Fibroblast of skin of abdomen (primary cell): ENCODE results near the gene PCA3.

Experiments
- DNase-seq: peaks from one replicate; pipeline ENCODE4 v3.0.0-alpha.2; 2013

Gene PCA3

DNA sequence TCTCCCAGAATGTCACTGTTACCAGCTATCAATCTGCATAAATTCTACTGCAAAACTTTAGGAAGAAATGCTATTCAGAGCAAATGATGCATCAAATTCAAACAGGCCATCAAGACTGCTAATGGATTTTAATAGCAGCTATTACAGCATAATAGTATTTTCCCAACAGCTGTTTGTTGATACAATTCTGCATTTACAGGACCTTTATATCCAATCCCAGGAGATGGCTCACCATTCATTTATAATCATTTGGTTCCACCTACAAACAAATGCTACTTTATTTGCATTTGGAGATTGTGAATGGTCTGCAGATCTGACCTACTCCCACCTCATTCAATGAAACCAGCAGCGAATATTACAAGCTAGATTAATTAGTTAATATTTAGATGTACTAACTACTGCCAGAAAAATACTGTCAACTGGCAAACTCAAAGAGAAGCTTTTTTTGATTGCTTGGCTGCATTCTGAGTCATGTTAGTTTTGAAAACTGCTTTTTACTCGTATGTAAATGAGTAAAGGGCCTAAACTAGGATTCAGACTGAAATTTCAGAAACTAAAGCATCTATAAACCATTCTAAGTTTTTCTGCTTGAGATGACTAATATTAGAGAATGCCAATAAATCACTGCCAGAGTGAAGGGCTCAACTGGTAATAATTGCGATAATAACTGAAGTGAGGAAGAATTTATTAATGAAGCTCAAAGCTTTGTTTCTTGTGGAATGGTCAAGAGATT, 7.1 kb upstream of the PCA3 start:
- DNase-seq: no peak

DNA sequence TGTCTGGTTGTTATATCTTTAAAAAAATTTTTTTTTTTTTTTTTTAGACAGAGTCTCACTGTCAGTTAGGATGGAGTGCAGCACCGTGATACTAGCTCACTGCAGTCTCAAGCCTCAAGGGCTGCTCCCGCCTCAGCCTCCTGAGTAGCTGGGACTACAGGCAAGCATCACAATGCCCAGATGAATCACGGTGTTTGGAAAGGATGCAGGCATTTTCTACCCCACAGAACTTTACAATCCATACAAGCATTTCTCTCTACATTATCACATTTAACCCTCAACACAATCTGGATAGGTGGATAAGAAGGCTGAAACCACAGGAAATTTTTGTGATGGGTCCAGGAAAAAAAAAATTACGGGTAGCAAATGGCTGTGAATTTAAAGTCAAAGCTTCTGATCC, 5.8 kb upstream of the PCA3 start:
- DNase-seq: peak; percentile 16

DNA sequence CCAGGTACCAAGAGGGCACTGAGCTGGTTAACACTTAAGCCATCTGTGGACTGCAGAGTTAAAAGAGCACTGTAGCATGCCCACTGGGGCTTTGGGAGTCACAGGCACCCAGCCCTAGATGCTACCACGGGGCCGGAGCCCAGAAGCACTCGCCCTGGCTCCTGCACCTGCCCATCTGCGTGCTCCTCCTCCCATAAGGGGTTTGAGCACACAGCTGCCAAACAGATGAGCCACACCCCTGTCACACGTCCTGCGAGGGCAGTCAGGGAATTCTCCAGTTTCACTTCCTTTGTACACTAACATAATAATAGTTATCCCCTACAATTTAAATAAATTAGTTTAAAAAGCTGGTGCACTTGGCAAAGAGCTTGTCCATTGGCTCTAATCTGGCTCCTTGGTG, 4.5 kb upstream of the PCA3 start:
- no peak for DNase-seq

DNA sequence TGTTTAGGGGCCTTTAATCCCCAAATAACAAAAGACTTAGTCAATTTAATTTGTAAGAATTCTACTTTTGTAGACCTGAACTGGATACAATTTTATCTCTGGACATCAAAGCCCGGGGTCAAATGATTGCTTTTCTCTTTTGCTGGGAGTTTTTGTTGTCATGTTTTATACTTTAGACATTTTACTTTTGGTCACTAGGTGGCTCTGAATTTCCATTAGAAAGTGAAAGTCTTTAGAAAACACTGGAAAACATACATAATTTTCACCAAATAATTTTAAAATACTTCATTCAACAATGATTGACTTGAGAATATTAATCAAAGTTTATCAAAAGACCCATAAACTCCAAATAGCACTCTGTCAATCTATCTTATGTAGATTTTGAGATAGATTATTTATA, 2.8 kb upstream of the PCA3 start:
- DNase-seq: no peak

DNA sequence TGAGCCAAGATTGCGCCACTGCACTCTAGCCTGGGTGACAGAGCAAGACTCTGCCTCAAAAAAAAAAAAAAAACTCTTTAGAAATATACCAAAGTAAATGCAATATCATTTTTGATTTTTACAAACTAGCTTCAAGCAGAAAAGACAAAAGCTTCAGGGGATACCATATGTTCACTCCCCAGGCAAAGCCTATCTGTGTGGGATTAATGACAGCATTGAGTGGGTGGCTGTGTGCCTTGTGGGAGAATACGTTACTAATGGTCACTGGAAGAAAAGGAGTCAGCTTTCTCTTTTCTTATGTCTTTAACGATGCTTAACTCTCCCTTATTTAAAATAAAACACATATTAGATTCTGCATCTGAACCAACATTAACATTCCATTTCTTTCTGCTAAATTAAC, 1.9 kb downstream of the PCA3 start:
- DNase-seq: no peak

DNA sequence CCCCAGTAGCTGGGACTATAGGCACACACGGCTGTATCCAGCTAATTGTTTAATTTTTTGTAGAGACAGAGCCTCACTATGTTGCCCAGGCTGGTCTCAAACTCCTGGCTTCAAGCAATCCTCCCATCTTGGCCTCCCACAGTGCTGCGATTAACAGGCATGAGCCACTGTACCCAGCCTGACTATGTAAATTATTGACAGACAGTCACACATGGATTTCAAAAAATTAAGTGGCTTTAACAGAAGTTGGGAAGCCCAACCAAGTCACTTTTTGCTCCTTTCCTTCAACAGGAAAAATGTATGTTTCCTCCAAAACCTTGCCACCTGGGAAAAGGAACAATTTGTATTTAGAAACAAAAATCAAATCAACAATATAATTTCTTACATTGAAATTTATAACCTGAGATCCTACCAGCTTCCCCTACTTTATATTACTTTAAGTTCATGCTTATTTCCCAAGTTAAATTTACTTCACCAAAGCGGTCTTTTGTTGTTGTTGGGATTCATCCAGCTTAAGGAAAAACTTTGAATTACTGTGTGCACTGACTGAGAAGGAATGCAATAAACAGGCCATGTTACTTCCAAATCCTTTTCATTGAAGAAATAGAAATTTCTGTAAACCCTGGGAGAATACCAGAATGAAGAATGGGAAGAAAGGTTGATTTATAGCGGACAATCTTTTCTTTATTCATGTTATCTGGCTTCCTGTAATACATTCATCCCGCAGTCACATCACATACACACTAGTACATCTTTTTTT, 8.6 kb downstream of the PCA3 start:
- DNase-seq: peak; percentile 14

DNA sequence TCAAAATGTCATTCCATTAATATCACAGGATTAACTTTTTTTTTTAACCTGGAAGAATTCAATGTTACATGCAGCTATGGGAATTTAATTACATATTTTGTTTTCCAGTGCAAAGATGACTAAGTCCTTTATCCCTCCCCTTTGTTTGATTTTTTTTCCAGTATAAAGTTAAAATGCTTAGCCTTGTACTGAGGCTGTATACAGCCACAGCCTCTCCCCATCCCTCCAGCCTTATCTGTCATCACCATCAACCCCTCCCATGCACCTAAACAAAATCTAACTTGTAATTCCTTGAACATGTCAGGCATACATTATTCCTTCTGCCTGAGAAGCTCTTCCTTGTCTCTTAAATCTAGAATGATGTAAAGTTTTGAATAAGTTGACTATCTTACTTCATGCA, 20.6 kb downstream of the PCA3 start:
- DNase-seq: no peak

DNA sequence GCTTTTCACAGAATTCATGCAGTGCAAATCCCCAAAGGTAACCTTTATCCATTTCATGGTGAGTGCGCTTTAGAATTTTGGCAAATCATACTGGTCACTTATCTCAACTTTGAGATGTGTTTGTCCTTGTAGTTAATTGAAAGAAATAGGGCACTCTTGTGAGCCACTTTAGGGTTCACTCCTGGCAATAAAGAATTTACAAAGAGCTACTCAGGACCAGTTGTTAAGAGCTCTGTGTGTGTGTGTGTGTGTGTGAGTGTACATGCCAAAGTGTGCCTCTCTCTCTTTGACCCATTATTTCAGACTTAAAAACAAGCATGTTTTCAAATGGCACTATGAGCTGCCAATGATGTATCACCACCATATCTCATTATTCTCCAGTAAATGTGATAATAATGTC, 21.3 kb downstream of the PCA3 start:
- no peak for DNase-seq

DNA sequence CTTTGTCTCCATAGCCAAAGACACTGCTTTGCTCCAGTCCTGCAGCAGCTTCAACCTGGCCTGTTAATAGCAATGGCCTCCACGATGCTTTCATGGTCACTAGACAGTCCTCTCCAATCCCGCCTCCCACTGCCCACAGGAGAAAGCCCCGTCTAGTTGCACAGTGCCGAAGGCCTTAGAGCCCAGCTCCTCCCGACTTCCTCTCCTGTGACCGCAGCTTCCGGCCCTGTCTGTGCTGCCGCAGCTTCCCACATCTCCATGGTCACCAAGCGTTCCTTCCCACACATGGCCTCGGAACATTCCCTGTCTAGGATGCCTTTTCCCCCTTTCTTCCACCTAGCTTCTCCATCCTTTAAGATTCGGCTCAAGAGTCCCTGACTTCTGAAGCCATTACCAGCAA, 23.4 kb downstream of the PCA3 start:
- DNase-seq: no peak

DNA sequence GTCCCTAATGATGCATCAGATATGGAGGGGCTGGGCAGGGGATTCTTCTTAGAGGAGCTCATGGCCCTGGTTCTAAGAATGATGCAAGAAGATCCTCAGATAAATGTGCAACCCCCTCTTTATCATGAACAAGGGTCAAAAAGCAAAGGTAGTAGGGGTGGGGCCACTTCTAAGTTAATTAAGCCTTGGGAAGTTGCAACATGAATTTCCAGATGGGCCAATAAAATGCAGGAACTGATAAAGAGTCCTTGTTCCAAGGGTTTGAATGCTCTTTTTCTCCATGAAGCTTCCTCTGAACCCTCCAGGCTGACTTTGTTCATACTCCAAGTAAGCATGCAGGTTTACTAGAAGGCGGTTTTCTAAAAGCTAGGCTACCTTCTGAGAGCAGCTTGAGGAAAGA, 25.6 kb downstream of the PCA3 start:
- no peak for DNase-seq

DNA sequence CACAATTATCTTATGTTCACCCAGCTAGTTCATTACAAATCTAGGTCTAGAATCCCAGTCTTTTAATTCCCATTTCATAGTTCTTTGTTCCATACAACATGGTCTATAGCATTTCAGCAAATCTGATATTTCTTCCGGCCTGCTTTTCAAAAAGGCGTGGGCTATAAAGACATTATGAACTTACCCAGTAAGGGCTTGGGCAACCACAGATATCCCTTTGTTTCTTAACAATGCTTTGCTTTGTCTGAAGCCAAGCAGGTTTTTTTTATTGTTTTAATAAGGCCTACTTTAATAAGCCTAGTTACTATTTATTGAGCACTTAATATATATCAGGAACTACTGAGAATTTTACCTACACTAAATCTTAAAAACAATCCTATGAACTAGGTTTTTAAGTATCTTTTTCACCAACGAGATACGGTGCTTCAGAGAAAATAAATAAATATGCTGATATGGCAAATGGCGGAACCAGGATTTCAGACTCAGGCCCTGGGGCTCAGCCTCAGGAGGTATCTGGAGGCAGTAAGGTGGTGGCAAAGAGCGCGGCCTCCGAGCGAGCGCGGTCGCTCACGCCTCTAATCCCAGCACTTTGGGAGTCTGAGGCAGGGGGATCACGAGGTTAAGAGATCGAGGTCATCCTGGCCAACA, 29.7 kb downstream of the PCA3 start:
- DNase-seq: no peak

DNA sequence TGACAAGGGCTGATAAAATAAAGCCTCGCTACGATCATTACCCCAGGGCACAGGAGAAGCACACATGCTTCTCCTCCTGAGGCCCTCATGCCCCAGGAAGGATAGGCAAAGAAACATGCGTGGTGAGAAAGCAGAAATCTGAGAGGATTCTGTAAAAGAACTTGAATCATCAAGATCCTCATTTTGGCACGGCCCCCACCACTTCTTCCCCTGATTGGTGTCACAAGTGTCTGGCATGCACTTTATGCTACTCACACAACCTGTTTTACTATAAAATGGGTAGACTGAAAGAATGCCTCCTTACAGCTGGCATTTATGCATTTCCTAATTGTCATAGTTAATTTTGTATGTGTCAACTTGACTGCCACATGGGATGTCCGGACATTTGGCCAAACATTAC, 32.1 kb downstream of the PCA3 start:
- no peak for DNase-seq

DNA sequence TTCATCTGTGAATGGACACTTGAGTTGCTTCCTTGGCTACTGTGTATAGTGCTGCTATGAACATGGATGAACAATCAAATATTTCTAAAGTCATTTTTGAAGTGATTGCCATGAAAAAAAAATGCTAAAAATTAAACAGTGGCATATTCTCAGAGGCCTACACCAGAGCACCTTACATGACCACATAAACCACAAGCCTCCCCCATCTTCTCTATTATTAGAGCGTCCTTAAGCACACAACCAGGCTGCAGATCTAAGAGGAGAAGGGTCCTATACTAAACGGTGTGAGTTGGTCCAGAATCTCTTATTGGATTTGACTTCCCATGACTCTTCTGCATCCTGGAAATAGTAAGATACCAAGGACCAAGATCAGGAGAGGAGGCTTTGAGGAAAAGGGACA, 34.3 kb downstream of the PCA3 start:
- DNase-seq: no peak

DNA sequence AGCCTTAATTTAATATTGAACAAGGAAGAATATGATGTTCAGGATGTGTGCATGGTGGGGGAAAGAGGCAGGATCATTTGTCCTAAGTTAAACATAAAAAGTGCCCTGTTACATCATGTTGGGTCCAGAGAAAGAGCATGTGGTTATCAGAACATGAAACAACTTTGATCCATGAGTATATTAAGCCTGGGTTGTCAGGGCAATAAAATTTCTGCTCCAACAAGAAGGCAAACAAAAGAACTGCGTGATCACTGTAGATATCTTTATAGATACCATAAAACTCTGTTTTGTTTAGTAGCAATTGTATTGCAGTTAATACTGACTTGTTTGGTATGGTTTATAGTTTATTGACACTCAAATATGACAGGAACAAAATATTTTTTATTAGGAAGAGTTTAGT, 35.2 kb downstream of the PCA3 start:
- no peak for DNase-seq

DNA sequence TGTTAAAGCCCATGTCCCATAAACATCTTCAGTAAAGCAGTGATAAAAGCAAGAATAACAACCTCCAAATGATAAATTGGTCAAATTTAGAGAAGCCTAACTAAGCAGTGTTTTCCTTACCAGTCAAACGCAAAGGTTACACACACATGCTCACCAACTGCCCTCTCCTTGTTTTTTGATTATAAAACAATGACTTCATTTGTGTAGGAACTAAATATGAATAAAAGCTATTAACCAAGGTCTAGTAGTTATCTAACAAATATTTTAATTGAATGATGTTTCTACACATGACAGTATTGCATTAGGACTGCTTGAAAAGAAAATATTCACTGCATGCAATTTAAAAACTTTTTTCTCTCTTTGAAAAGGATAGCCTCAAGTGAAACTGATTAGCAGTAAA, 36.7 kb downstream of the PCA3 start:
- DNase-seq: no peak

DNA sequence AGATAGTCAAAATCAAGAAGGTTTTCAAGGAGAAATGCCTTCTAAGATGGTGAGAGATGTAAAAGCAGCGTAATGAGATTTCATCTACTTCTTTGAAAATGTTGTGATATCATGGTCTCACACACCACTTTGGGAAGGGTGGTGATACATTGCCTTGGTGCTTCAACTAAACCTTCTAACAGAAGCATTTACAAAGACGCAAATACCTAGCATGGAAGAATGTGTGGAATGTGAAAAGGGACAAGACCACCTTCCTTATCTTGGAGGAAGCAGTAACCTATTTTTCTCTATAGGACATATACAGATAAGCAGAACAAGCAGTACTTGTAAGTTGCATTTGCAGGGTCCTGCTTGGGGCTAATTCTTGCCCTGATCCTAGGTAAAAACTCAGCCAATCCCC, 38.8 kb downstream of the PCA3 start:
- no peak for DNase-seq

DNA sequence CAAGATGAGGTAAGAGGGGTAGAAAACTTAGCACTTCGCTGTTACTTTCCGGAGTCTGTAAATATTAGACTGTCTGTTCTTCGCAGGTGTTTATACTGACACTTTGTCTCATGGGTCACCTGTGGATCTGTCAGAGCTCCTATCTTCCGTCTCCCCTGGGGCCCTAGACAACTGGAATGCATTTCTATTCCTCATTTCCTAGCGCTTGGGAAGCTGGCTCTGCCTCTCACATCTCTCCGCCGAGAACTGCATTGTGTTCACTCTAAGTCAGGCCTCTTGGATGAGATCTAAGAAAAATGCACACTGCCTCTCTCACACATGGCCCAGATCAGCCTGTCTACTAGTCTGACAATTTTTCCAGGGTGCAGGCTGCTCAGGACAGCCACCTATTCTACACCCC, 39.5 kb downstream of the PCA3 start:
- DNase-seq: no peak

DNA sequence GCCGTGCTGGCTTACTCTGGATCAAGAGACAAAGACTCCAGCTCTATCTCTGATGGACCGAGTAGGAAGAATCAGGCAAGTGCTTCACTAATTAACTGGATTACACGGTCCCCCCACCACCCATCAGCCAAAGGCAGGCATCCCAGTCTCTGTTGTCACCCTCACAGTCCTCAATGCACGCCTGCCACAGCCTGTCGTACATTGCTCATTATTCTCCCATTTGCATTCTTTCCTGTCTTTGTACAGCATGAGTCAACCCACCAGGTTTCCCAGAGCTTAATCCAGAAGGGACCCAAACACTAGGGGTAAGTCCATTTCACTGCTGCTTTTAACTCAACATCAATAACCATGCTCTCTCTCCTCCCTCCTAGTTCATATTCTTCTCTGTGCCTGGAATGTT, 44.4 kb downstream of the PCA3 start:
- DNase-seq: peak; percentile 10

DNA sequence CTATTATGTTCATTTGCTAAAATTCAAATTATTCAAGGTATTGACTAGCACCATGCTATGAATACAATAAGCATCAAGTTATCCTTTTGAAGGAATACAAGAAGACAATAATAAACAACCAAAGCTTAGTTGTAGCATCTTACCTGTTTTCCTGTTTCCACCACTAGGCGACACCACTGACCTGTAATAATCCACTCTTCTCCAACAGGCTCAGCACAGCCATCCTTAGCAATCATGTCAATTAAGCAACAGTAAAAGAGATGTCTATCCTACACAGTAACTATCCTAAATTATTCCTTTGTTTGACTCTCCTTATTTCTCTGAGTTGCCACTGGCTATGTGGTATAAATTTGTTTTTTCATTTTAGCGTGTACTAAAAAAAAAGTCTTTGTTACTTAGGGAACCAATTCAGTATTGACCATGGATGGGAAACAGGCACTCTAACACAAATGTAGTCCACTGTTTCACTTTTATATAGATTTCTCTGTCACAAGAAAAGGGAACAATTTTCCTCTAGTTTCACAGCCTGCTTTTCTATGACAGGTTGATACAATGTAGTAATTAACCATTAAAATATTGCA, 46.2 kb downstream of the PCA3 start:
- peak; percentile 59 for DNase-seq

DNA sequence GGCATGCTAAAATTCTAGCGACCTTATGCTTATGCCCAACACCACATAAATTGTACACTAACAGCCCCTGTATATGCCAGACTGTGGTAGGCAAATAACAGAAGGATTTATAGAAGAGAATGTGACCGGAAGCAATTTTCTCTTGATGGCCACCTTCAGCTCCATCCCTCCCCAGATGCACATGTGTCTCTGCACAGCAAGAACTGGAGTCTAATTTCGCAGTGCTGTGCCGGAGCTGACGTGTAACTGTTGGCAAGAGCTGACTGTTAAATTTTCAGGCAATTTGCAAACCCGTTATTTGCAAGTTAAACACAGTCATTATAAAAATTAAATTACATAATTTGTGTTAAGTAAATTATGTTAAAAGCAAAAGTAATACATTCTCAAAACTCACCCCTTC, 48.4 kb downstream of the PCA3 start:
- DNase-seq: no peak

DNA sequence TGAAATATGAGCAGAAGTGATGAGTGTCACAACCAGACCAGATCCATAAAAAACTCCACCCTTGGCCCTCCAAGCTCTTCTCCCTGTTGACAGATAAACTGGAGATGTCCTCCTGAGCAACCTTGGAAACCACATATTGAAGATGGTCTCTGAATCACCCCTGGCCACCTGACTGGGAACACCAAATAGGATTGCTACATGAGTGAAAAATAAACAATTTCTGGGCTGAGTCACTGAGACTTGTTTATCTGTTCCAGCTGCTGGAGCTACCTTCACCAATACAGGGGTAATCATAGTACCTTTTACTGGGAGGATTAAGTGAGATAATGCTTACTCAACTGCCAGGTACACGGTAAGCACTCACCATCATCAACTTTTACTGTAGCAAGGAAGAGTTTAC, 53.3 kb downstream of the PCA3 start:
- DNase-seq: peak; percentile 51

DNA sequence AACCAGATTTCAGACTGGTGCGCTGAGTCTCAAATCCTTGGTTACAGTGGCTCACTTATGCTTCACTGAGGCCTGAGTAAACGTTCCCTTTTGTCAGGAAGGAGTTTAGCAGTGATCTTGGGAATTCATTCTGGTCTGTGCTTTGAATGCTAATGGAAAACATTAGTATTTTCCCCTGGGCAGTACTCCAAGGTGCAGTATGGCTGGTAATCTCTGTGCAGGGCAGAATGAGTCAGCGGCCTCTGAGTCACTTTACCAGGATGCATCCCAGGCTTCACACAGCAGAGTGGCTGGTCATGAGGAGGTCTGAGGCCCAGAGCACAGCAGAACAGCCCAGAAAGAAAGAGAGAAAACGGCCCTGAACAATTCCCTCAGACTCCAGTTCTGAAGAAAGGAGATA, 54.0 kb downstream of the PCA3 start:
- peak; percentile 98 for DNase-seq

DNA sequence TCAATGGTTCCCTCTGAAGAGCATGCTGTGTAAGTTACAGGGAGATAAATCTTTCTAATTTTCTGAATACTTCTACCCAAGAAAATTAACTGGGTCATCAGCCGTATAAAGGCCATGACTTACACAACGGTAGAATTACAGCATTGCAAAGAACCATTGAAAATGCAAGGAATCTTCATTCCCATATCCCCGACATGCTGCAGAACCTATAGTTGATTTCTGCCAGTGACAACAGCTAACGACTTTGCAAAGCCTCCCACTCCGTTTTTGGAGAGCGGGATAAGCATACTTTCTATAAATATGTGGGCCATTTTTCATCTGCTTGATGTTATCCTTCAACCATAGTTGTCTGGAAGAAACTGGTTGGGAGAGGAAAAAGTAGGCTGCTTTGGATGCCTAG, 56.2 kb downstream of the PCA3 start:
- no peak for DNase-seq
